Measurements from ENCODE around the gene DLG2.
"Not testable (repeated sequence)": the region's sequence is repeated elsewhere in the genome, so short reads cannot be mapped to it uniquely, and the experiment has no call there.

Gene DLG2
- 6.2 reads per million, percentile 23 among the genes with 10 or more reads in this experiment for total RNA-seq

- DNase-seq = no peak
Observed at GRCh38 chr11:85627332-85627997, at the start of gene DLG2. DLG2 (minus strand) TSS chr11:85627344.

- DNase-seq = no peak
Observed at GRCh38 chr11:85673393-85673792, 46.2 kb upstream of the DLG2 start.

GRCh38 chr11:85672105-85672902 lies 45.2 kb upstream of the DLG2 start:
- no peak for DNase-seq

- DNase-seq = not testable (repeated sequence)
Observed at GRCh38 chr11:85670949-85671663, 44.0 kb upstream of the DLG2 start.

DNA sequence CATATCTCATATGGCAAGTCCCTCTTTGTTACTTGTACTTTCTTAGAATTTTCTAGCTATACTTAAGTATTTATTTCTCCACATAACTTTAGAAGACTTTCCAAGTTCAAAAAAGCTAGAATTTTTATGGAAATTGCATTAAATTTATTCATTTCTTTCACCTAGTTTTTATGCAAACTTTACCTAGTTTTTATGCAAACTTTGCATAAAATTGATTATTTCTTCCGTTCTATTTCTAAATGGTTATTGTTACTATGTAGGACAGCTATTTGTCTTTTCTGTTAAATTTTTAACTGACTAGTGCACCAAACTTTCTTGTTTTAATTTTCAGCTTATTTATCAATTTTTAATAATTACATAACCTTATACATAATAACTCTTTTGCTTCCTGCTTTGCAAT lies 41.0 kb upstream of the DLG2 start:
- no peak for DNase-seq

- no peak for DNase-seq
Observed at GRCh38 chr11:85666687-85667086, 39.5 kb upstream of the DLG2 start.

- no peak for DNase-seq
Observed at GRCh38 chr11:85665733-85666132, 38.6 kb upstream of the DLG2 start.

- peak; percentile 87 for DNase-seq
Observed at GRCh38 chr11:85664615-85665481, 37.7 kb upstream of the DLG2 start, which contains the start of gene CREBZF. CREBZF (minus strand) TSS chr11:85665129; CDS start chr11:85664875, 254 bp downstream.

DNA sequence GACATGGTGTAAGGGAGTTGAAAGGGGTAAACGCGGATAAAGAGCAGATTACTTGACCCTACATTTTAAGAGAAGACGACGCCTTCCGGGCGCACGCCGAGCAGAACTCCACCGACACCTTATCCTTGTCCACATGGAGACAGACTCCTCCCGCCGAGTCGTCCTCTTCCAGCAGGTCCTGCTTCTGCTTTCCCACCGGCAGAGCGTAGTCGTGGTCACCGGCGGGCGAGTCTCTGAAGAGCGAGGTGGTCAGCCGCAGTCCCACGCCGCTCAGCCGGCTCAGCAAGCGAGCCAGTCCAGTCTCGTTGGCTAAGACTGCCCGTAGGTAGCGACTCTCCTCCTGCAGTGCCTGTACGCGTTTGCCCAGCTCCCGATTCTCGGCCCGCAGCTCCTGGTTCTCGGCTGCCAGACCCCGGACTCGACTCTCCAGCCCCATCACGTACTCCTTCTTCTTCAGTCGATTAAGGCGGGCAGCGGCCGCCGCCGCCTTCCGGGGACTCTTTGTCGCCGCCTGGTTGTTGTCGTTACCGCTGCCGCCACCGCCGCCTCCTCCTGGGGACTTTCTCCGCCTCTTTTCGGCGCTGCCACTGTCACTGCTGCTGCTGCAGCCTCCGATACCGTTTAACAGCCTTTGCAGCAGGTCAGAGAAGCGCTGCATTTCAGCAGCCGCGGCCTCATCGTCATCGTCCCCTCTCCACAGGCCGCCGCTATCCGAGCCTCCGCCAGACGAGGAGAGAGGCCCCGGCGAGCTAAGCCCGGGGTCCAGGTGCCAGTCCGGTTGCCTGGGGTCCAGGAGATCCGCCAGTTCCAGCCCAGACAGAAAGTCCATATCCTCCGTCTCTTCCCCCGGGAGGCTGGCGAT lies 36.8 kb upstream of the DLG2 start:
- DNase-seq = peak; percentile 86

GRCh38 chr11:85663080-85663752 lies 36.1 kb upstream of the DLG2 start:
- DNase-seq = no peak

DNA sequence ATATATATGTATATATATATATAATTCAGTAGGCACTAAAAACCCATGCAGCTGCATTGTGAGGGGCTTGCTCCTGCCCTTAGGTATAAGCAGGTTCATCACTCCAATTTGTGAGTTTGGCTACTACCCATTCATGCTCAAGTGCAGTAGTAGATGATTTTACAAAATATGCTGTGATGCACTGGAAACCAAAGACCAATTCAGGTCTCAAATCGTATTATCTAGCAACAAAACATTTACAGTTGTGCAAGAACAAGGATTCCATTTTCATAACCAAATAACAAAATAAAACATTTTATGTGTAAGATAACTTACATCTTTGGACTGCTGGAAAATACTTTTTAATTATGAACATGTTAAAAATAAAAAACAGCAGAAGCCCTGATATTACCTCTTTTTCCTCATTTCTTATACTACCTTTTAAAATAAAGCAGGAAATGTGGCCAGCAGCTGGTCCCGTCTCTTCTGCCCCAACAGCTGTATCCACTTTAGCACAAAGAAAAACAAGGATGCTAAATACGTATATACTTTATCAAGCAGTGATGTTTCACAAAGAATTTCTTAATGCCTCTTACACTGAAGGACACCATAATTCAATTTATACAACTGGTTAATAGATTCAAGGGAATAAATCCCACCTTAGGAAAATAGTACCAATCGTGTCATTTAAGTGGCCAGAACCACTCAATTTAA lies 35.0 kb upstream of the DLG2 start:
- DNase-seq = no peak

- no peak for DNase-seq
Observed at GRCh38 chr11:85658180-85658579, 31.0 kb upstream of the DLG2 start.

DNA sequence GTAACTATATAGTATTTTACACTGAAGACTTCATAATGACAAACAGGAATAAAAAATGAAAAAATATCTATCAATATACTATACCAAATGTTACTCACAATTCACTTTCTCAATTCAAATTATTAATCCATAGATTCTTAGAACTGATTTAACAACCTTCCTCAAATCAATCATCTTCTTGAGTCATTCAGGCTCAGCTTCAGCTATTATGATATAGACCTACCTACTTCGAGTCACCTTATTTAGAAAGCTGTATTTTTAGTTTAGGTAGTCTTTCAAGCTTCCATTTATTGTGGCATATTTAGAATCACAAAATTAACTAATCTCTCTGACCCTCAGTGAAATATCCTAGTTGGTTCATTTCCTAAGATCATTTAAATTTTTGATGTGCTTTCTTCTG lies 29.6 kb upstream of the DLG2 start:
- no peak for DNase-seq

- DNase-seq = not testable (repeated sequence)
Observed at GRCh38 chr11:85654343-85654742, 27.2 kb upstream of the DLG2 start.

DNA sequence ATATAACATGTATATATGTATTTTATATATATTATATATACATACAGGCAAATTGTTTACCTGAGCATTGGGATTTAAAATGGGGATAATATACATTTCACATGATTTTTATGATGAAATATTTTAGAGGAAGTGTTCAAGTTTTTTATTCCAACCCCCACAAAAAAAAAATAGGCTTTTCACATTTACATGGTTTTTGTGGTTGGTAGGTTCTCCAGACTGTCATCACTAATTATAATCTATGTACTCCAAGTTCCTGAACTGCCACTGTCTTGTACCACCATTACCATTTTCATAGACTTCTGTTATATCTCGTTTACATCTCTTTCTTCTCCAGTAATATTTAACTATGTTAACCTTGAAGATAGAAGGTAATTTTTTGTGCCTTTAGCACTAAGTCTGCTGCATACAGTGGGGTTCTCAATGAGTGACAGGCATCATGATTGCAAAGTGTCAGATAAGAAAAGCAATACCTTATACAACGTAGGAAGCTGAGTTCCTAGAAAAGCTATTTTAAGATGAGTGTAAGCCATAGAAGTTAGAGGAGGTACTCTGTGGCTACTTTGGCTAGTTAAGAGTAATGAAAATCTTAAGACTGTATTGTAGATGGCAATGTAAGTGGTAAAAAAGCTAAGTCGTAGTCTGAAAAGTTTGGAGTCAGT lies 25.8 kb upstream of the DLG2 start:
- no peak for DNase-seq

- no peak for DNase-seq
Observed at GRCh38 chr11:85651118-85651517, 24.0 kb upstream of the DLG2 start.

GRCh38 chr11:85647604-85648299 lies 20.6 kb upstream of the DLG2 start, which contains the start of gene TMEM126A:
TMEM126A (plus strand) TSS chr11:85647967; CDS start chr11:85650256, 2,289 bp downstream.
- DNase-seq = peak; percentile 88

GRCh38 chr11:85647078-85647477 lies 19.9 kb upstream of the DLG2 start:
- DNase-seq = no peak

DNA sequence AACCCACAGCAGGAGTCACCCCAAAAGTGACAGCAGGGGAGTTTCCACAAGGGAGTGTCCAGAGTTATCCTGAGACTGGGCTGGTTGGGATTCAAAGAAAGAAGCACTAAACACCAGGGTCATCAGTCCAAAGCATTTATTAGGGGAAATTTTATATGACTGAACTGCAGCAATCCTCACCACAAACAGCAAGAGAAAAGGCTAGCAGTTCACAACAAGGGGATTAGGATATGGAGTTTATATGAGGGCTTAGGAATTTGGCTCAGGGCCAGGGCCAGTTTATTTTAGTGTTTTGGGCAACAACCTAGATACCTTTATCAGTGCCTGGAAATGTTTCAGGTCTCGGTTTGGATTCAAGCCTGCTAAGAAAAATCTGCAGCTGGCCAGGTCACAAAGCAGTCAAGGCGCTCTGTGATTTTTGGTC lies 16.1 kb upstream of the DLG2 start:
- no peak for DNase-seq

Measured in effector CD4-positive, alpha-beta T cell (primary cell).